Measurements from ENCODE around the gene TP53BP1.

- no peak for TF ChIP-seq CTCF (IDR thresholded peaks at IDR 0.05; ENCODE audit: low read length)
- no peak for TF ChIP-seq EZH2 (IDR thresholded peaks at IDR 0.05; ENCODE audit: borderline replicate concordance, low read length)
Observed at GRCh38 chr15:43446344-43446743, 46.6 kb downstream of the TP53BP1 start.

Data from OCI-LY1 (cell line).